Choroid plexus epithelial cell (primary cell): Measurements from ENCODE around the gene TLX3.
"Not testable (repeated sequence)": the region's sequence is repeated elsewhere in the genome, so short reads cannot be mapped to it uniquely, and the experiment has no call there.

Experiments used
- DNase-seq: peaks from one replicate; pipeline ENCODE4 v3.0.0-alpha.2; 2010; ENCODE audit warnings: low read depth
- H3K4me3 ChIP-seq: 2 replicates; pipeline ENCODE4 v1.5.1; 2011; ENCODE audit warnings: low read depth, mild to moderate bottlenecking, control low read depth, low read length, moderate library complexity
- TF ChIP-seq, protein P1 (sequence below): conservative IDR thresholded peaks from 2 replicates; pipeline ENCODE4 v1.5.1; 2011; ENCODE audit warnings: low read depth, mild to moderate bottlenecking, control low read depth, inconsistent platforms, low read length, moderate library complexity

The TLX3 gene

DNA sequence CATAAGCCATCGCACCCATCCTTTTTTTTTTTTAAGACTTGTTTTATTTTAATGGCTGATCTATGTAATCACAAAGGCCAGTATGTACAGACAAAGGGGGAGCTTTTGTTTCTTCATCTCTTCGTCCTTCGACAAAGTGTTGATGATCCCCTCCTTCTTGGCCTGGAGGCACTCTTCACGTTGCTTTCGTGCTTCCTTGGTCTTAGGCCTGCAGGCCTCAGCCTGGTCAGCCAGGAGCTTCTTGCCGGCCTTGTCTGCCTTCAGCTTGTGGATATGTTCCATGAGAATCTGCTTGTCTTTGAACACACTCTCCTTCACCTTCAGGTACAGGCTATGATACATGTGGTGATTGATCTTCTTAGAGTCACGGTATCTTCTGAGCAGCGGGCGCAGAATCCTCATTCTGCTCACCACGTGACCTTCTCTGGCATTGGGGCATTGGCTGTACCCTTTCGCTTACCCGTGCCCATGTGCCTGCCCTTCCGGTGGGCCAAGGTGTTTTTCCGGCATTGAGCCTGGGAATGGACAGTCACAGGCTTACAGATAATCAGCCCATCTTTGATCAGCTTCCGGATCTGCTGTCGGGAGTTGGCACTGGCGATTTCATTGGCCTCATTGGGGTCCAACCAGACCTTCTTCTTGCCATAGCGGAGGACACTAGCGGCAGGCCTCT is 36.0 kb downstream of the TLX3 start:
- no peak for DNase-seq
- TF ChIP-seq, protein P1, sequence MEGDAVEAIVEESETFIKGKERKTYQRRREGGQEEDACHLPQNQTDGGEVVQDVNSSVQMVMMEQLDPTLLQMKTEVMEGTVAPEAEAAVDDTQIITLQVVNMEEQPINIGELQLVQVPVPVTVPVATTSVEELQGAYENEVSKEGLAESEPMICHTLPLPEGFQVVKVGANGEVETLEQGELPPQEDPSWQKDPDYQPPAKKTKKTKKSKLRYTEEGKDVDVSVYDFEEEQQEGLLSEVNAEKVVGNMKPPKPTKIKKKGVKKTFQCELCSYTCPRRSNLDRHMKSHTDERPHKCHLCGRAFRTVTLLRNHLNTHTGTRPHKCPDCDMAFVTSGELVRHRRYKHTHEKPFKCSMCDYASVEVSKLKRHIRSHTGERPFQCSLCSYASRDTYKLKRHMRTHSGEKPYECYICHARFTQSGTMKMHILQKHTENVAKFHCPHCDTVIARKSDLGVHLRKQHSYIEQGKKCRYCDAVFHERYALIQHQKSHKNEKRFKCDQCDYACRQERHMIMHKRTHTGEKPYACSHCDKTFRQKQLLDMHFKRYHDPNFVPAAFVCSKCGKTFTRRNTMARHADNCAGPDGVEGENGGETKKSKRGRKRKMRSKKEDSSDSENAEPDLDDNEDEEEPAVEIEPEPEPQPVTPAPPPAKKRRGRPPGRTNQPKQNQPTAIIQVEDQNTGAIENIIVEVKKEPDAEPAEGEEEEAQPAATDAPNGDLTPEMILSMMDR = no peak
- H3K4me3 ChIP-seq = no peak overlapping the region

DNA sequence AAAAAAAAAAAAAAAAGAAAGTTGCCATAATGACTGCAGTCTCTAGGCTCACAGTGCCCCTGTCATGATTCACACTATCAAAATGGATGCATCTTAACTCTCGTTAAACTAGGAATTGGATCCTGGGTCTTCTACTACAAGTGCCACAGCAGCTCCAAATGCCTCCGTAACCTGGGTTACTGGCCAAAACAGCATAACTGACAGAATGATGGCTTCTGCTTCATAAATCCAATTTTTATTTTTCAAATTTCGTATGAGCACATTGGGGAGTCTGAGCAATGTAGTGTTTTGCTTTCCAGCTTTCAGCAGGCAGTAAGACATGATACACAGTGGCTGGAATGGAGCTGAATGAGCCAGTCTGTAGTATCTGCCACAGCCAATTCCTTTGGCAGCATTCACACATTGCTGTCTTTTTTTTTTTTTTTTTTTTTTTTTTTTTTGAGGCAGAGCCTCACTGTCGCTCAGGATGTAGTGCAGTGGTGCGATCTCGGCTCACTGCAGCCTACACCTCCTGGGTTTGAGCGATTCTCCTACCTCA is 42.6 kb downstream of the TLX3 start:
- H3K4me3 ChIP-seq = no peak overlapping the region
- no peak for DNase-seq
- TF ChIP-seq, protein P1 = no peak

DNA sequence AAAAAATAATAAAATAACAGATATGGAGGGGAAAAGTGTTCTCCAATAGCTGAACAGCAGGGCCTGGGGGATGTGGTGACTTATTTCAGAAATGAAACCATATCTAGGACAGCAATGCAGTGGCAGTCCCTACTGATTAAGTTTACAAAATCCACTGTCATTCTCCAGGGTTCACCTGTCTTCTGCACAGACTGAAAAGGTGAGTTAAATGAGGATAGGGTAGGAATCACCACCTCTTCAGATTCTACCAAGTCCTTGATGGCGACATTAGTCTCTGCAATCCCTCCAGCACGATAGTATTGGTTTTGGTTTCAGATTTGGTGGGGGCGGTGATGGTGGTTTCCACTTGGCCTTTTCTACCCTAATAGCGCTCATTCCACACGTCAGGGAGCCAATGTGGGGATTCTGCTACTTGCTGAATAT is 46.3 kb downstream of the TLX3 start:
- TF ChIP-seq, protein P1 = no peak

DNA sequence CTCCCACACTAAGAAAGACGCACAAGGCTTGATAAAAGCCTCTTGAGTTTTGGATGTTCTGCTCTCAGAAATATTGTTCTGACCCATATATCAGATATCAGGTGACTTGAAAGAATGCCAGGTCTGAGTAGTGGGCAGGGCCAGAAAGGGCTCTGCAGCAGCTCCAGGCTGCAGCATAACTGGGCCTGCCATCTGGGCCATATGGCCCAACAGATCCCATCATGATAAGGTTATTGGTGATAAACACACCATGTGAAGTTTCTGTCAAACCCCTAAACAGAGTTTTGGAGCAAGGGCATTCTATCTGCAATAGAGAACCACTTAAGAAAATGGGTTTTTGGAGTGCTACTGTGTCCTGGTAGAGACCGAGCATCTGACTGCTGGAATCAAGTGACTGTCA is 48.8 kb downstream of the TLX3 start:
- no peak for DNase-seq
- H3K4me3 ChIP-seq = no peak overlapping the region
- TF ChIP-seq, protein P1 = no peak

More for the DNA sequence above, 46.3 kb downstream of the TLX3 start:
- H3K4me3 ChIP-seq = no peak overlapping the region
- no peak for DNase-seq

DNA sequence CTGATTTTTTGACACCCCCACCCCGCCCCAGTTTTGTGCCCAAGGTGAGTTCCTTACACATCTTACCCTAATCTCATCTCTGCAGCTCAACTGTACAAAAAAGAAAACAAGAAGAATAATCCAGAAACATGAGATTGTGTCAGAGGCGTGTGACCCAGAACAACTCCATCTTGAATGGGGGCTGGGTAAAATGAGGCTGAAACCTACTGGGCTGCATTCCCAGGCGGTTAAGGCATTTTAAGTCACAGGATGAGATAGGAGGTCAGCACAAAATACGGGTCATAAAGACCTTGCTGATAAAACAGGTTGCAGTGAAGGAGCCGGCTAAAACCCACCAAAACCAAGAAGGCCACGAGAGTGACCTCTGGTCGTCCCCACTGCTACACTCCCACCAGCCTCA is 52.1 kb downstream of the TLX3 start:
- not testable (repeated sequence) for DNase-seq, H3K4me3 ChIP-seq
